ENCODE data around the gene SMIM14. TPM values are rescaled to one million over a fixed set of nuclear protein-coding genes. Genes with fewer than 3 reads are reported as not detected.

The SMIM14 gene
- total RNA-seq, 1 donor from 2014 or later = 61.2 TPM

GRCh38 chr4:39627413-39627812 is 11.3 kb downstream of the SMIM14 start:
- Histone ChIP-seq H3K36me3 (peaks cover 14% of the 10 kb centered on the region), H3K27me3 (ENCODE audit: low read depth) (no peaks in the 10 kb centered on the region), H3K27ac (no peak overlapping the region), H3K4me1 (peaks cover 9% of the 10 kb centered on the region), H3K9me3 (no peaks in the 10 kb centered on the region), H3K4me3 (no peak overlapping the region)
- intact Hi-C loops (cut with DNase I) = no loop called here
- TF ChIP-seq CTCF (IDR thresholded peaks at IDR 0.05) = no peak
- ATAC-seq (no peak), DNase-seq (no peak)

- no peak for TF ChIP-seq CTCF (IDR thresholded peaks at IDR 0.05)
- intact Hi-C loops (cut with DNase I) = no loop called here
- Histone ChIP-seq H3K27me3 (ENCODE audit: low read depth) (no peaks in the 10 kb centered on the region), H3K4me3 (no peak overlapping the region), H3K27ac (no peak overlapping the region), H3K36me3 (peaks cover 14% of the 10 kb centered on the region), H3K4me1 (peaks cover 12% of the 10 kb centered on the region), H3K9me3 (no peaks in the 10 kb centered on the region)
- ATAC-seq (no peak), DNase-seq (no peak)
These were observed 11.8 kb downstream of the SMIM14 start for GRCh38 chr4:39626913-39627312.

- intact Hi-C loops (cut with DNase I) = no loop called here
- no peak for TF ChIP-seq CTCF (IDR thresholded peaks at IDR 0.05)
- Histone ChIP-seq H3K4me3 (no peak overlapping the region), H3K9me3 (no peaks in the 10 kb centered on the region), H3K27ac (no peak overlapping the region), H3K27me3 (ENCODE audit: low read depth) (no peaks in the 10 kb centered on the region), H3K36me3 (peaks cover 12% of the 10 kb centered on the region), H3K4me1 (peaks cover 18% of the 10 kb centered on the region)
- ATAC-seq (peak in 1 of 2 donors; percentile 52), DNase-seq (no peak)
These were observed 12.4 kb downstream of the SMIM14 start for GRCh38 chr4:39626261-39626660.

- Histone ChIP-seq H3K27ac (no peak overlapping the region), H3K27me3 (ENCODE audit: low read depth) (no peaks in the 10 kb centered on the region), H3K4me1 (peaks cover 26% of the 10 kb centered on the region), H3K36me3 (no peaks in the 10 kb centered on the region), H3K9me3 (no peaks in the 10 kb centered on the region), H3K4me3 (no peak overlapping the region)
- DNase-seq (peak; percentile 55), ATAC-seq (peak; percentile 88 to 97)
- no peak for TF ChIP-seq CTCF (IDR thresholded peaks at IDR 0.05)
- intact Hi-C loops (cut with DNase I) = no loop called here
These were observed 17.1 kb downstream of the SMIM14 start for GRCh38 chr4:39621582-39621981.

- DNase-seq (no peak), ATAC-seq (no peak)
- Histone ChIP-seq H3K4me3 (no peak overlapping the region), H3K9me3 (no peaks in the 10 kb centered on the region), H3K27ac (no peak overlapping the region), H3K27me3 (ENCODE audit: low read depth) (no peaks in the 10 kb centered on the region), H3K4me1 (peaks cover 26% of the 10 kb centered on the region), H3K36me3 (no peaks in the 10 kb centered on the region)
- no peak for TF ChIP-seq CTCF (IDR thresholded peaks at IDR 0.05)
- intact Hi-C loops (cut with DNase I) = no loop called here
These were observed 17.9 kb downstream of the SMIM14 start for GRCh38 chr4:39620551-39621313.
